ENCODE measurements around the gene IPP.

IPP gene

DNA sequence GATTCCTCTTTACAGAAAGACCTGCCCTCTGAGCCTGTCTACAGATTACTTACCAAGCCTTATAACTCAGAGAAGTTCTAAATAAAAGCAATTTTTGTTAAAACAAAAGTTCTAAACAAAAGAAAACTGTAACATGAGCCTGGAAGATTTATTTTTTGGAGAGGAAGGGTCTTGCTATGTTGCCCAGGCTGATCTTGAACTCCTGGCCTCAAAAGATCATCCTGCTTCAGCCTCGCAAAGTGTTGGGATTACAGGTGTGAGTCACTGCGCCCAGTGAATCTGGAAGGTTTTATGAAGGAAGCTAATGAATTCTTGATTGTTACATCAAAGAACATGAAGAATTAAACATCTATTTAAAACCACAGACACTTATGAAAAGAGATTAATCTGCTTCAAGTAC lies 91.2 kb downstream of the IPP start:
- H3K4me1 ChIP-seq (ENCODE audit: control insufficient read depth, low read length): no peaks in the 10 kb centered on the region
- H4K20me1 ChIP-seq (ENCODE audit: control insufficient read depth, insufficient read depth, low read depth, low read length): peaks cover 5% of the 10 kb centered on the region; the same call in 1 of the 2 replicates
- H3K9me3 ChIP-seq (ENCODE audit: control insufficient read depth, insufficient read depth, low read length): no peaks in the 10 kb centered on the region
- H3K4me2 ChIP-seq (ENCODE audit: low read length): no peak overlapping the region
- peaks cover 54% of the 10 kb centered on the region for H3K79me2 ChIP-seq (ENCODE audit: control insufficient read depth, low read length)
- no peaks in the 10 kb centered on the region for H3K9me2 ChIP-seq (replicated peaks; ENCODE audit: control insufficient read depth, low read length)
- no peaks in the 10 kb centered on the region for H3K27me3 ChIP-seq (ENCODE audit: control insufficient read depth, low read length)
- H3K36me3 ChIP-seq (ENCODE audit: control insufficient read depth, low read length): peaks cover 86% of the 10 kb centered on the region
- no peak for TF ChIP-seq EZH2phosphoT487 (IDR thresholded peaks at IDR 0.05; ENCODE audit: borderline replicate concordance, low read length)
- TF ChIP-seq, protein P1, sequence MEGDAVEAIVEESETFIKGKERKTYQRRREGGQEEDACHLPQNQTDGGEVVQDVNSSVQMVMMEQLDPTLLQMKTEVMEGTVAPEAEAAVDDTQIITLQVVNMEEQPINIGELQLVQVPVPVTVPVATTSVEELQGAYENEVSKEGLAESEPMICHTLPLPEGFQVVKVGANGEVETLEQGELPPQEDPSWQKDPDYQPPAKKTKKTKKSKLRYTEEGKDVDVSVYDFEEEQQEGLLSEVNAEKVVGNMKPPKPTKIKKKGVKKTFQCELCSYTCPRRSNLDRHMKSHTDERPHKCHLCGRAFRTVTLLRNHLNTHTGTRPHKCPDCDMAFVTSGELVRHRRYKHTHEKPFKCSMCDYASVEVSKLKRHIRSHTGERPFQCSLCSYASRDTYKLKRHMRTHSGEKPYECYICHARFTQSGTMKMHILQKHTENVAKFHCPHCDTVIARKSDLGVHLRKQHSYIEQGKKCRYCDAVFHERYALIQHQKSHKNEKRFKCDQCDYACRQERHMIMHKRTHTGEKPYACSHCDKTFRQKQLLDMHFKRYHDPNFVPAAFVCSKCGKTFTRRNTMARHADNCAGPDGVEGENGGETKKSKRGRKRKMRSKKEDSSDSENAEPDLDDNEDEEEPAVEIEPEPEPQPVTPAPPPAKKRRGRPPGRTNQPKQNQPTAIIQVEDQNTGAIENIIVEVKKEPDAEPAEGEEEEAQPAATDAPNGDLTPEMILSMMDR (IDR thresholded peaks at IDR 0.05; ENCODE audit: low read depth, low read length, poor library complexity, severe bottlenecking): no peak
- H3K4me3 ChIP-seq (ENCODE audit: low read length): no peak overlapping the region
- H3K27ac ChIP-seq (ENCODE audit: low read depth, low read length): no peak overlapping the region
- H3F3A ChIP-seq (ENCODE audit: control insufficient read depth, insufficient read depth): no peaks in the 10 kb centered on the region

DNA sequence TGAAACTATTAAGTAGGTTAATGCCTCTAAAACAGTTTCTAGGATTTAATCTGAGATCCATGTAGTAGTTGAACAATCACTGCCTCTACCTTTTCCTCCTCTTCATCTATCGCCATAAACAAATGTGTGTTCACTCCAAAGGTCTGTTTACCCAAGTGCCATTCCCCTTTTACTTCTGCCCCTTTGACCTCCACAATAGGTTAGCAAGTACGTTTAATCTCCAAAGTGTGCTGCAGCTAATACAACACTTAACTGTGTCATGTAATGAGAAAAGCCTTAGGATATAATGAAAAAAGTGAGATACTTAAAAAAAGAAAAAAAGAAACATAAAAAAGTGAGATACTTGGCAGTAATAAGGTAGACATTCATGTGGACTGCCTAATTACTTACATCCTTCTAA lies 92.3 kb downstream of the IPP start:
- Histone ChIP-seq H3F3A (ENCODE audit: control insufficient read depth, insufficient read depth) (no peaks in the 10 kb centered on the region), H3K4me1 (ENCODE audit: control insufficient read depth, low read length) (no peaks in the 10 kb centered on the region), H3K9me2 (replicated peaks; ENCODE audit: control insufficient read depth, low read length) (no peaks in the 10 kb centered on the region), H3K27ac (ENCODE audit: low read depth, low read length) (no peak overlapping the region), H3K79me2 (ENCODE audit: control insufficient read depth, low read length) (peaks cover 43% of the 10 kb centered on the region), H3K9me3 (ENCODE audit: control insufficient read depth, insufficient read depth, low read length) (no peaks in the 10 kb centered on the region), H3K36me3 (ENCODE audit: control insufficient read depth, low read length) (peaks cover 87% of the 10 kb centered on the region), H3K4me3 (ENCODE audit: low read length) (no peak overlapping the region), H3K27me3 (ENCODE audit: control insufficient read depth, low read length) (no peaks in the 10 kb centered on the region), H3K4me2 (ENCODE audit: low read length) (no peak overlapping the region), H4K20me1 (ENCODE audit: control insufficient read depth, insufficient read depth, low read depth, low read length) (peaks cover 2% of the 10 kb centered on the region; the same call in 1 of the 2 replicates)
- TF ChIP-seq, protein P1 (IDR thresholded peaks at IDR 0.05; ENCODE audit: low read depth, low read length, poor library complexity, severe bottlenecking): no peak
- TF ChIP-seq EZH2phosphoT487 (IDR thresholded peaks at IDR 0.05; ENCODE audit: borderline replicate concordance, low read length): no peak

DNA sequence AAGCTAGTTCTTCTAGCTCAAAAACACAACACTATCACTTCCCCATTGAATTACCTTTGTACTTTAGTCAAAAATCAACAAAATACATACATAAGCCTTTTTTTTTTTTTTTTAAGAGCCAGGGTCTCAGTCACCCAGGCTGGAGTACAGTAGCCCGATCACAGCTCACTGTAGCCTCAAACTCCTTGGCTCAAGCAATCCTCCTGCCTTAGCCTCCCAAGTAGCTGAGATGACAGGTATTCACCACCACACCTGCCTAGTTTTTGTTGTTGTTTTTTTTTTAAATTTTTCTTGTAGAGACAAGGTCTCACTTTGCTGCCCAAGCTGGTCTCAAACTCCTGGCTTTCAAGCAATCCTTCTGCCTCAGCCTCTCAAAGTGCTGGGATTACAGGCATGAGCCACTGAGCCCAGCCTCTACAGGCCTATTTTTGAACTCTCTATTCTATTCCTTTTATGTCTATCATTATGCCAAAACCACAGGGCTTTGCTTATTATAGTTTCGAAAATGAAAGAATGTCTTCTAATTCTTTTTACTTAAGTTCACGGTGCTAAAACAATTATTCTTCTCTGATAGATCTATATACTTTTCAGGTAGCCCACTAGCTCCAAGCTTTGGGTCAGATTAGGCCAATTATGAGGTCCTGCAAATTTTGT lies 93.8 kb downstream of the IPP start:
- peaks cover 92% of the 10 kb centered on the region for H3K36me3 ChIP-seq (ENCODE audit: control insufficient read depth, low read length)
- H3K4me2 ChIP-seq (ENCODE audit: low read length): no peak overlapping the region
- H3K79me2 ChIP-seq (ENCODE audit: control insufficient read depth, low read length): peaks cover 38% of the 10 kb centered on the region

More for the DNA sequence above, 93.8 kb downstream of the IPP start:
- no peaks in the 10 kb centered on the region for H3K9me2 ChIP-seq (replicated peaks; ENCODE audit: control insufficient read depth, low read length)
- no peaks in the 10 kb centered on the region for H3K9me3 ChIP-seq (ENCODE audit: control insufficient read depth, insufficient read depth, low read length)
- TF ChIP-seq EZH2phosphoT487 (IDR thresholded peaks at IDR 0.05; ENCODE audit: borderline replicate concordance, low read length): no peak
- TF ChIP-seq, protein P1 (IDR thresholded peaks at IDR 0.05; ENCODE audit: low read depth, low read length, poor library complexity, severe bottlenecking): no peak
- H3K27ac ChIP-seq (ENCODE audit: low read depth, low read length): no peak overlapping the region
- no peaks in the 10 kb centered on the region for H4K20me1 ChIP-seq (ENCODE audit: control insufficient read depth, insufficient read depth, low read depth, low read length)
- H3K4me3 ChIP-seq (ENCODE audit: low read length): no peak overlapping the region
- H3K4me1 ChIP-seq (ENCODE audit: control insufficient read depth, low read length): no peaks in the 10 kb centered on the region
- H3F3A ChIP-seq (ENCODE audit: control insufficient read depth, insufficient read depth): no peaks in the 10 kb centered on the region
- H3K27me3 ChIP-seq (ENCODE audit: control insufficient read depth, low read length): no peaks in the 10 kb centered on the region

Data from DOHH2 (cell line).